Activated T-cell treated with anti-CD3 and anti-CD28 coated beads for 48 hours (primary cell): ENCODE data around the gene UVRAG.

Source experiments
- DNase-seq: peaks from one replicate; pipeline ENCODE4 v3.0.0-alpha.2; 2020; ENCODE audit warnings: low read depth

UVRAG gene

GRCh38 chr11:76172583-76172982, 357.6 kb downstream of the UVRAG start:
- DNase-seq: no peak

- no peak for DNase-seq
Measured at GRCh38 chr11:76173663-76174062, 358.7 kb downstream of the UVRAG start.

- DNase-seq: no peak
Measured at GRCh38 chr11:76174330-76174729, 359.3 kb downstream of the UVRAG start.

GRCh38 chr11:76175783-76176182, 360.8 kb downstream of the UVRAG start:
- DNase-seq: no peak

GRCh38 chr11:76176463-76176862, 361.5 kb downstream of the UVRAG start:
- DNase-seq: no peak

GRCh38 chr11:76177250-76177686, 362.3 kb downstream of the UVRAG start:
- no peak for DNase-seq

GRCh38 chr11:76179147-76179546, 364.1 kb downstream of the UVRAG start:
- DNase-seq: no peak

- no peak for DNase-seq
Measured at GRCh38 chr11:76181371-76181770, 366.4 kb downstream of the UVRAG start.

- no peak for DNase-seq
Measured at GRCh38 chr11:76184551-76184993, 369.6 kb downstream of the UVRAG start.

GRCh38 chr11:76185511-76185910, 370.5 kb downstream of the UVRAG start:
- no peak for DNase-seq

GRCh38 chr11:76185931-76186401, 371.0 kb downstream of the UVRAG start:
- DNase-seq: no peak

GRCh38 chr11:76186776-76187279, 371.8 kb downstream of the UVRAG start:
- no peak for DNase-seq

- no peak for DNase-seq
Measured at GRCh38 chr11:76188873-76189272, 373.9 kb downstream of the UVRAG start.

- DNase-seq: no peak
Measured at GRCh38 chr11:76189682-76190081, 374.7 kb downstream of the UVRAG start.

- no peak for DNase-seq
Measured at GRCh38 chr11:76190376-76190775, 375.4 kb downstream of the UVRAG start.
